NOMO-1 treated with DMSO at 0.1 percent for 48 hours (cell line): ENCODE data around the gene NTM.

ENCODE experiments used
- DNase-seq: peaks from one replicate; lab custom pipeline; 2025; ENCODE audit not compliant: unreplicated experiment; lab: John Stamatoyannopoulos, UW

Gene NTM

GRCh38 chr11:131980888-131981668 lies 610.7 kb downstream of the NTM start:
- no peak for DNase-seq

GRCh38 chr11:131982154-131982553 lies 611.7 kb downstream of the NTM start:
- no peak for DNase-seq

GRCh38 chr11:131985846-131986301 lies 615.5 kb downstream of the NTM start:
- no peak for DNase-seq

GRCh38 chr11:131987703-131988102 lies 617.3 kb downstream of the NTM start:
- no peak for DNase-seq

GRCh38 chr11:131991606-131992005 lies 621.2 kb downstream of the NTM start:
- no peak for DNase-seq

GRCh38 chr11:131993246-131993645 lies 622.8 kb downstream of the NTM start:
- peak; percentile 12 for DNase-seq

GRCh38 chr11:131998020-131998419 lies 627.6 kb downstream of the NTM start:
- peak; percentile 19 for DNase-seq

- peak; percentile 9 for DNase-seq
Observed at GRCh38 chr11:131999084-131999483, 628.7 kb downstream of the NTM start.

GRCh38 chr11:131999955-132000354 lies 629.5 kb downstream of the NTM start:
- no peak for DNase-seq

GRCh38 chr11:132005887-132006286 lies 635.5 kb downstream of the NTM start:
- DNase-seq: no peak

- DNase-seq: no peak
Observed at GRCh38 chr11:132006884-132007580, 636.6 kb downstream of the NTM start.

- DNase-seq: no peak
Observed at GRCh38 chr11:132008226-132008625, 637.8 kb downstream of the NTM start.

GRCh38 chr11:132008872-132009271 lies 638.5 kb downstream of the NTM start:
- no peak for DNase-seq

GRCh38 chr11:132020001-132020400 lies 649.6 kb downstream of the NTM start:
- DNase-seq: no peak

- DNase-seq: no peak
Observed at GRCh38 chr11:132022285-132022684, 651.9 kb downstream of the NTM start.

GRCh38 chr11:132022733-132023478 lies 652.5 kb downstream of the NTM start:
- DNase-seq: no peak

GRCh38 chr11:132024587-132025295 lies 654.3 kb downstream of the NTM start:
- no peak for DNase-seq

- DNase-seq: no peak
Observed at GRCh38 chr11:132026746-132027145, 656.3 kb downstream of the NTM start.

- DNase-seq: no peak
Observed at GRCh38 chr11:132028380-132029240, 658.2 kb downstream of the NTM start.

GRCh38 chr11:132030896-132031295 lies 660.5 kb downstream of the NTM start:
- DNase-seq: no peak
